Chondrocyte (in vitro differentiated cells): Measurements from ENCODE around the gene RHOBTB1. TPM values are rescaled to one million over a fixed set of nuclear protein-coding genes. Genes with fewer than 3 reads are reported as not detected.

ENCODE experiments used
- DNase-seq: peaks from one replicate; pipeline ENCODE4 v3.0.0; 2021; ENCODE audit warnings: mixed read lengths, low spot score
- H3K27ac Mint-ChIP-seq: one replicate; pipeline ENCODE4 v1.8.0; 2021; ENCODE audit warnings: mild to moderate bottlenecking, moderate library complexity, mixed read lengths; ENCODE audit not compliant: unreplicated experiment
- H3K27me3 Mint-ChIP-seq: 2 replicates; pipeline ENCODE4 v1.8.0; 2021; ENCODE audit warnings: low read depth, mixed read lengths
- H3K36me3 Mint-ChIP-seq: 2 replicates; pipeline ENCODE4 v1.8.0; 2021; ENCODE audit warnings: low read depth, mixed read lengths
- H3K4me1 Mint-ChIP-seq: 2 replicates; pipeline ENCODE4 v1.8.0; 2021; ENCODE audit warnings: low read depth, mild to moderate bottlenecking, mixed read lengths
- H3K4me3 Mint-ChIP-seq: one replicate; pipeline ENCODE4 v1.8.0; 2021; ENCODE audit warnings: mild to moderate bottlenecking, moderate library complexity, mixed read lengths; ENCODE audit not compliant: unreplicated experiment
- H3K9me3 Mint-ChIP-seq: 2 replicates; pipeline ENCODE4 v1.8.0; 2021; ENCODE audit warnings: low read depth, mixed read lengths
- CTCF ChIP-seq: fragments of 200-600 bp; sonication (generic); IDR thresholded peaks from 2 replicates; pipeline ENCODE4 v1.5.0; 2021; ENCODE audit warnings: antibody characterized with exemption, mild to moderate bottlenecking, moderate library complexity
- total RNA-seq: library from RNA; stranded (reverse); gene quantifications from 3 replicates; pipeline ENCODE4 v1.2.1, GENCODE V29; 2021

Gene RHOBTB1
- total RNA-seq, 1 donor from 2014 or later: 19.2 TPM

- DNase-seq: no peak
- Mint-ChIP-seq H3K9me3 (no peaks in the 10 kb centered on the region), H3K4me1 (peaks cover 20% of the 10 kb centered on the region), H3K4me3 (no peak overlapping the region), H3K27ac (no peak overlapping the region), H3K27me3 (no peaks in the 10 kb centered on the region), H3K36me3 (no peaks in the 10 kb centered on the region)
- TF ChIP-seq CTCF: no peak
Measured at GRCh38 chr10:60952846-60953220, 8.8 kb upstream of the RHOBTB1 start.

DNA sequence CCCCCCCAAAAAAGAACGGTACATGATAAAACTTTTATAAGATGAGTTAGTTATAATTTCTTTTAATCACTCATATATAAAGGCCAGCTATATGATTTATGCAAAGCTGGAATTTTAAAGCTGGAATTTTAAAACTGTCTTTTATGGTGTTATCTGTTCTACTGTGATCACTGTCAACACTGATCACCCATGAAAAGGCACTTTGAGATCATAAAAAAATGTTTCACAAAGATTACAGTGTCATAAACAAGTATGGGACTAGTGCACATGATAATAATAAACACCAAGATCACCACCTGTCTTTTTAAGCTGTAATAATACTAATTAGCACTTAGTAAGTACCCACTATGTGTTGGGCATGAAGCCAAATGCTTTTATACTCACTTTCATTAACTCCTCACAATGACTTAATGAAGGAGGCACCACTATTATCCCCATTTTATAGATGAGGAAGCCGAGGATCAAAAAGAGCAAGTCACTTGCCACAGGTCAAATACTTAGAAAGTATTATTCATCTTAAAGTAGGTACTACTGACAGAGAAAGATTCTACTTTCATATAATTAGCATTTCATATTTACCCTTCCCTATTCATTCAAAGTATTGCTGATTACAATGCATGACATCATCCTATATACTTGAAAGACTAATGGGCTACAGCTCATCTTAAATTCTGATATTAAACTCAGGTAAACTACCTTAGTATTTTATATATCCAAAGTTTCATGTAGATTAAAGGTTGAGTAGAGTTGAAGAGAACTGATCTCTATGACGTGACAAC lies 8.3 kb upstream of the RHOBTB1 start:
- TF ChIP-seq CTCF: no peak
- Mint-ChIP-seq H3K27me3 (no peaks in the 10 kb centered on the region), H3K9me3 (no peaks in the 10 kb centered on the region), H3K27ac (no peak overlapping the region), H3K4me1 (peaks cover 17% of the 10 kb centered on the region), H3K36me3 (no peaks in the 10 kb centered on the region), H3K4me3 (no peak overlapping the region)
- no peak for DNase-seq

DNA sequence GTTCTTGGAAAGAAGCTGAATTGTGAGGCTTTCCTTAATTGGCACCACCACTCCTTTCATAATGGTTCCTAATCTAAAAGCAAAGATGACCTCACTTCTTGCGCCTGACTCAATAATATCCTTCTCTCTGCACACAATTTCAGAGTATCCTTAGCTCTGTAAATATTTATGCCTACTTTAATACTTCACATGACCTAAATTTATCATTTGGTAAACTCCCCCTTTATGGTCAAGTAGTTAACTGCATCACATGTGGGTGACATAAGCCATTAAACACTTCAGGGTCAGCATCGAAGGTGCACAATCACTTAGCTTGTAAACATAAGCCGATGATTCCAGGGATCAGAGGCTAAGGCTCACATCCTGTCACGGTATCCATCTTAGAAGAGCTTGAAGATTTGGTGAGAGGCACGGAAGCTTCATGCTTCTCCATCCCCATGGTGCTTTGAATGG lies 7.3 kb upstream of the RHOBTB1 start:
- H3K36me3 Mint-ChIP-seq: no peaks in the 10 kb centered on the region
- no peak for TF ChIP-seq CTCF
- DNase-seq: no peak
- H3K4me3 Mint-ChIP-seq: no peak overlapping the region
- H3K27ac Mint-ChIP-seq: no peak overlapping the region
- H3K9me3 Mint-ChIP-seq: no peaks in the 10 kb centered on the region
- H3K27me3 Mint-ChIP-seq: no peaks in the 10 kb centered on the region
- peaks cover 11% of the 10 kb centered on the region for H3K4me1 Mint-ChIP-seq

GRCh38 chr10:60950300-60950699 lies 6.3 kb upstream of the RHOBTB1 start:
- Mint-ChIP-seq H3K27me3 (no peaks in the 10 kb centered on the region), H3K27ac (no peak overlapping the region), H3K4me3 (no peak overlapping the region), H3K4me1 (peaks cover 2% of the 10 kb centered on the region), H3K9me3 (no peaks in the 10 kb centered on the region), H3K36me3 (no peaks in the 10 kb centered on the region)
- no peak for DNase-seq
- no peak for TF ChIP-seq CTCF

- DNase-seq: no peak
- no peaks in the 10 kb centered on the region for H3K36me3 Mint-ChIP-seq
- no peaks in the 10 kb centered on the region for H3K27me3 Mint-ChIP-seq
- H3K4me1 Mint-ChIP-seq: peaks cover 5% of the 10 kb centered on the region
- H3K4me3 Mint-ChIP-seq: no peak overlapping the region
- TF ChIP-seq CTCF: no peak
- no peak overlapping the region for H3K27ac Mint-ChIP-seq
- no peaks in the 10 kb centered on the region for H3K9me3 Mint-ChIP-seq
Measured at GRCh38 chr10:60948851-60949250, 4.9 kb upstream of the RHOBTB1 start.
